Lower leg skin (tissue), 4 donors: ENCODE data around the gene TENM4. TPM values are rescaled to one million over a fixed set of nuclear protein-coding genes. Genes with fewer than 3 reads are reported as not detected.

Experiments
- DNase-seq, 2 donors: peaks; one replicate each; pipeline ENCODE4 v3.0.0-alpha.2; 2019; ENCODE audit warnings: low spot score in 2 of 2
- H3K4me3 ChIP-seq: fragments of 200-600 bp; sonication (generic); 2 replicates; pipeline ENCODE4 v1.5.1; 2017; ENCODE audit warnings: mild to moderate bottlenecking, low read depth; ENCODE audit not compliant: poor library complexity, severe bottlenecking
- CTCF ChIP-seq, 3 donors: fragments of 450-650 bp; IDR thresholded peaks; one replicate each; pipeline ENCODE4 v1.5.1; 2016; ENCODE audit warnings: antibody characterized with exemption in 3 of 3, mild to moderate bottlenecking in 3 of 3, moderate library complexity in 2 of 3
- POLR2A ChIP-seq, 2 donors: fragments of 450-650 bp; IDR thresholded peaks; one replicate each; pipeline ENCODE4 v1.6.1; 2016 to 2017; ENCODE audit warnings: antibody characterized with exemption in 2 of 2, mild to moderate bottlenecking in 1 of 2, moderate library complexity in 1 of 2
- WGBS, 2 donors: methylation state at CpG; one replicate each; pipeline ENCODE4 v1.1.5; 2018; 5-methylcytosine and 5-hydroxymethylcytosine counted together
- intact Hi-C: fragments of 100-400 bp; cut with DNase I; formaldehyde crosslinking; loops from one replicate; pipeline ENCODE4 v1.15.0; 2023; ENCODE audit warnings: low total_unique reads
- total RNA-seq, 4 donors: library from RNA; depleted of rRNA; stranded (reverse); fragments of >200 nt; gene quantifications; one replicate each; pipeline ENCODE4 v1.1.0, GENCODE V29; 2016

The TENM4 gene
- total RNA-seq, 4 donors from 2014 or later, result 34.4 to 41.1 (median 36.6) TPM

- intact Hi-C loops, result no loop called here
- H3K4me3 ChIP-seq, result no peak overlapping the region
- TF ChIP-seq CTCF (IDR thresholded peaks at IDR 0.05) (no peak), POLR2A (IDR thresholded peaks at IDR 0.05) (no peak)
- DNase-seq, result no peak
Measured at GRCh38 chr11:79484872-79485271, 44.0 kb upstream of the TENM4 start.

GRCh38 chr11:79482800-79483199 is 42.0 kb upstream of the TENM4 start:
- intact Hi-C loops, result no loop called here
- TF ChIP-seq POLR2A (IDR thresholded peaks at IDR 0.05) (no peak), CTCF (IDR thresholded peaks at IDR 0.05) (no peak)
- WGBS, 2 donors, result 77 to 78% methylated on average over 3 of the region's 3 CpGs
- no peak for DNase-seq
- H3K4me3 ChIP-seq, result no peak overlapping the region

DNA sequence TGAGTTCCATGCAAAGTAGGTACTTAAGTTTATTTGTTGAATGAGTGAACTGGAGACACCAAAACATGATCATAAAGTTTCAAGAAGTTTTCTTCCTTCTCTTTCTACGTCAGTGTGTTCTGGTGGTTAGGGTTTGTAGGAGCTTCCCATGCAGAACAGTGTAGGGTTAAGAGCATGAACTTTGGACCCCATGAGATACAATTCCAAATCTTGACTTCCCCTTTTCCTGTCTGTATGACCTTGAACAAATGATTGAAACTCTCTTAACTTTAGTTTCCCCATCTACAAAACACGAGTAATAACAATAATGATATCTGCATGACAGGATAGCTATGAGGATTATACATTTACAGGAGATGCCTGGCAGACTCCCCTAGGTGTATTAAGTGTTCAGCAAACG is 41.0 kb upstream of the TENM4 start:
- H3K4me3 ChIP-seq, result no peak overlapping the region
- DNase-seq, result no peak
- intact Hi-C loops, result no loop called here
- 74% methylated on average over 3 of the region's 3 CpGs for WGBS, 2 donors
- TF ChIP-seq POLR2A (IDR thresholded peaks at IDR 0.05) (no peak), CTCF (IDR thresholded peaks at IDR 0.05) (no peak)

DNA sequence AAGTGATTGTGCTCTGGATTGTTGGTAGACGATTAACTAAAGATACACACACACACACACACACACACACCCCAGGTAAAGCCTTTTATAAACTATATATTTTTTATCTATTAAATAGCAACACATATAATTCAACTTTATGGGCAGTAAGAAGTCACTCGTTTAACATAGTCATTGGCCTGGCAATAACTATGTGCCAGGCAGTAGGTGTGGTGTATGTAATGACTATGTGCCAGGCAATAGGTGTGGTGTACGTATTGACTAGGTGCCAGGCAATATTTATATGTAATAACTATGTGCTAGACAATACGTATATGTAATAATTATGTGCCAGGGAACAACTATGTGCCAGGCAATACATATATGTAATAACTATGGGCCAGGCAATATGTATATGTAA is 40.0 kb upstream of the TENM4 start:
- WGBS, 2 donors, result 55 to 60% methylated on average over 4 of the region's 4 CpGs
- H3K4me3 ChIP-seq, result no peak overlapping the region
- TF ChIP-seq CTCF (IDR thresholded peaks at IDR 0.05) (no peak), POLR2A (IDR thresholded peaks at IDR 0.05) (no peak)
- intact Hi-C loops, result no loop called here
- DNase-seq, result no peak

GRCh38 chr11:79472819-79473529 is 32.1 kb upstream of the TENM4 start:
- intact Hi-C loops, result no loop called here
- no peak overlapping the region for H3K4me3 ChIP-seq
- WGBS, 2 donors, result 76 to 77% methylated on average over 8 of the region's 8 CpGs
- DNase-seq, result no peak
- TF ChIP-seq CTCF (IDR thresholded peaks at IDR 0.05) (no peak), POLR2A (IDR thresholded peaks at IDR 0.05) (no peak)
